OCI-LY3 (cell line): ENCODE results near the gene TMEM255B.

Source experiments
- EZH2phosphoT487 ChIP-seq: fragments of 200-600 bp; shearing (Covaris generic); IDR thresholded peaks from 2 replicates; pipeline ENCODE4 v1.6.1; 2018; ENCODE audit warnings: antibody characterized with exemption, mixed run types, low read depth
- TF ChIP-seq, protein P1 (sequence below): fragments of 200-600, 300-600 bp; sonication (generic); IDR thresholded peaks from 2 replicates; pipeline ENCODE4 v1.5.1; 2014; ENCODE audit warnings: antibody characterized with exemption, low read length, low read depth

DNA sequence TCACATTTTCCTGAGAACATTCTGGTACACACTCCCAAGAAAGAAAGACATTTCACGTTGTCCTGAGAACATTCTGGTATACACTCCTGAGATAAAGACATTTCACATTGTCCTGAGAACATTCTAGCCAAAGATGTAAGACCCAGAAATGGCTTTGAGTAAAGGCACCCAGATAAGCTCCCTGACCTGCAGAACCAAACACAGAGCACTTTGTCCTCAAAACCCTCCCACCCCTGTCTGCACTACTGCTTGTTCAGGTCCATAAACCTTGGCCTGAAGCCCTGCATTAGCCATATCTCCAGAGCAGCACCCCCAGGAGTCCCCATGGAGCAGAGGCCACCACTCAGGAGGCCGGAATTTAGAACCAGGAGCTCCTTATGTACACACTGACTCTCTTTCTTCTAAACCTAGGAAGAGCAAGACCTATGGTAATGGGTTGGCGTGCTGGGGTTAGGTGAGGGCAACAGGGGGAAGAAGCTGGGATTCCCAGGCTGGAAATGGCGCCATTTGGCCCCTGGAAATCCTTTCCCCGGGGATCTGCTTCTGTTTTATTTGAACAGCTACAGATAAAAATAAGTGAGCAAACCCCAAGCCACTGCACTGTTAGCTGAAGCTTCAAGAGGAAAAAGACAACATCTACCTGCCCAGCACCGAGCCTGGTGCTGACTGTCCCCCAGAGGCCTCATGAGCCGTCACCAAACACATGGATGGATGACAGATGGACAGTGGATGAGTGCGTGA, 91.1 kb downstream of the TMEM255B start:
- TF ChIP-seq, protein P1, sequence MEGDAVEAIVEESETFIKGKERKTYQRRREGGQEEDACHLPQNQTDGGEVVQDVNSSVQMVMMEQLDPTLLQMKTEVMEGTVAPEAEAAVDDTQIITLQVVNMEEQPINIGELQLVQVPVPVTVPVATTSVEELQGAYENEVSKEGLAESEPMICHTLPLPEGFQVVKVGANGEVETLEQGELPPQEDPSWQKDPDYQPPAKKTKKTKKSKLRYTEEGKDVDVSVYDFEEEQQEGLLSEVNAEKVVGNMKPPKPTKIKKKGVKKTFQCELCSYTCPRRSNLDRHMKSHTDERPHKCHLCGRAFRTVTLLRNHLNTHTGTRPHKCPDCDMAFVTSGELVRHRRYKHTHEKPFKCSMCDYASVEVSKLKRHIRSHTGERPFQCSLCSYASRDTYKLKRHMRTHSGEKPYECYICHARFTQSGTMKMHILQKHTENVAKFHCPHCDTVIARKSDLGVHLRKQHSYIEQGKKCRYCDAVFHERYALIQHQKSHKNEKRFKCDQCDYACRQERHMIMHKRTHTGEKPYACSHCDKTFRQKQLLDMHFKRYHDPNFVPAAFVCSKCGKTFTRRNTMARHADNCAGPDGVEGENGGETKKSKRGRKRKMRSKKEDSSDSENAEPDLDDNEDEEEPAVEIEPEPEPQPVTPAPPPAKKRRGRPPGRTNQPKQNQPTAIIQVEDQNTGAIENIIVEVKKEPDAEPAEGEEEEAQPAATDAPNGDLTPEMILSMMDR: no peak
- no peak for TF ChIP-seq EZH2phosphoT487
